ENCODE measurements around the gene PDLIM3.

The PDLIM3 gene

DNA sequence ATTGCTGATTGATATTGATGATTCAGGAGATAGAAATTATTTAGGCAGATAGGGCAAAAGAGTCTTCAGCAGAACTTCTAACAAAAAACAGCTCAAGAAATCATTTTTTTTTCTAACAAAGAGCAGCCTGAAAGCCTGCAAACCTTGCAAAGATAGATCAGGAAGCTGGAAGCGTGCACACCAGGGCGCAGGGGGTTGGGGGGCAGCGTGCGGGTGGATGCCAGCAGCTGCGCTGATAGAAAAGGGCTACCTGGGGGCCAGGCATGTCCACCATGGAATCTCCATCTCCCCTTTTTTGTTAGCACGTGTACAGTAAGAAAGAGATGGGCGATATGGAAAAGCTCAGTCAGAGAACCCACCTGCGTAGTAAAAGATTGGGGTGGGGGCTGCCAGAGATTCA lies 62.1 kb downstream of the PDLIM3 start:
- Histone ChIP-seq H3K4me3 (replicated peaks; ENCODE audit: insufficient read depth, low read length) (no peak overlapping the region), H3K27ac (replicated peaks) (no peak overlapping the region)
- TF ChIP-seq, protein P1, sequence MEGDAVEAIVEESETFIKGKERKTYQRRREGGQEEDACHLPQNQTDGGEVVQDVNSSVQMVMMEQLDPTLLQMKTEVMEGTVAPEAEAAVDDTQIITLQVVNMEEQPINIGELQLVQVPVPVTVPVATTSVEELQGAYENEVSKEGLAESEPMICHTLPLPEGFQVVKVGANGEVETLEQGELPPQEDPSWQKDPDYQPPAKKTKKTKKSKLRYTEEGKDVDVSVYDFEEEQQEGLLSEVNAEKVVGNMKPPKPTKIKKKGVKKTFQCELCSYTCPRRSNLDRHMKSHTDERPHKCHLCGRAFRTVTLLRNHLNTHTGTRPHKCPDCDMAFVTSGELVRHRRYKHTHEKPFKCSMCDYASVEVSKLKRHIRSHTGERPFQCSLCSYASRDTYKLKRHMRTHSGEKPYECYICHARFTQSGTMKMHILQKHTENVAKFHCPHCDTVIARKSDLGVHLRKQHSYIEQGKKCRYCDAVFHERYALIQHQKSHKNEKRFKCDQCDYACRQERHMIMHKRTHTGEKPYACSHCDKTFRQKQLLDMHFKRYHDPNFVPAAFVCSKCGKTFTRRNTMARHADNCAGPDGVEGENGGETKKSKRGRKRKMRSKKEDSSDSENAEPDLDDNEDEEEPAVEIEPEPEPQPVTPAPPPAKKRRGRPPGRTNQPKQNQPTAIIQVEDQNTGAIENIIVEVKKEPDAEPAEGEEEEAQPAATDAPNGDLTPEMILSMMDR (IDR thresholded peaks at IDR 0.05; ENCODE audit: insufficient read depth, low read length), result no peak

DNA sequence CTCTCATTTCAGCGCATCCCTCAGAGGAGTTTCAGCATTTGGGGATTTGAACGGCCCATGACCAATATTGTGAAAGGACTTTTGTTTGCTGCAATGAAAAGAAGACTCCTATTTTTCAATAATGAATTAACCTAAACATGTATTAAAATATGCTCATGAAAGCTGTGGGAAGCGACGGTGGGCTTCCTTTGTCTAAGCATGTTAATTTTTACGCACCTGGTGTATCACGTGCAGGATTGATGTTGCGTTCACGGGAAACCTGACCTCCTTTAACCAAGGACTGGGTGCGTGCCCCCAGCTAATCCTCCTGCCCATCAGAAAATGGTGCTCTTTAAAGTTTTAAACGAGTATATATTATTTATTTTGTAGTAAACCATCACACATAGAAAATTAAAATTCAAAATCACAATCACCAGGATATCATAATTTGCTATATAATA lies 63.2 kb downstream of the PDLIM3 start:
- Histone ChIP-seq H3K4me3 (replicated peaks; ENCODE audit: insufficient read depth, low read length) (no peak overlapping the region), H3K27ac (replicated peaks) (no peak overlapping the region), H3K27me3 (ENCODE audit: insufficient read depth, poor library complexity, severe bottlenecking) (peaks cover 25% of the 10 kb centered on the region)
- TF ChIP-seq, protein P2, sequence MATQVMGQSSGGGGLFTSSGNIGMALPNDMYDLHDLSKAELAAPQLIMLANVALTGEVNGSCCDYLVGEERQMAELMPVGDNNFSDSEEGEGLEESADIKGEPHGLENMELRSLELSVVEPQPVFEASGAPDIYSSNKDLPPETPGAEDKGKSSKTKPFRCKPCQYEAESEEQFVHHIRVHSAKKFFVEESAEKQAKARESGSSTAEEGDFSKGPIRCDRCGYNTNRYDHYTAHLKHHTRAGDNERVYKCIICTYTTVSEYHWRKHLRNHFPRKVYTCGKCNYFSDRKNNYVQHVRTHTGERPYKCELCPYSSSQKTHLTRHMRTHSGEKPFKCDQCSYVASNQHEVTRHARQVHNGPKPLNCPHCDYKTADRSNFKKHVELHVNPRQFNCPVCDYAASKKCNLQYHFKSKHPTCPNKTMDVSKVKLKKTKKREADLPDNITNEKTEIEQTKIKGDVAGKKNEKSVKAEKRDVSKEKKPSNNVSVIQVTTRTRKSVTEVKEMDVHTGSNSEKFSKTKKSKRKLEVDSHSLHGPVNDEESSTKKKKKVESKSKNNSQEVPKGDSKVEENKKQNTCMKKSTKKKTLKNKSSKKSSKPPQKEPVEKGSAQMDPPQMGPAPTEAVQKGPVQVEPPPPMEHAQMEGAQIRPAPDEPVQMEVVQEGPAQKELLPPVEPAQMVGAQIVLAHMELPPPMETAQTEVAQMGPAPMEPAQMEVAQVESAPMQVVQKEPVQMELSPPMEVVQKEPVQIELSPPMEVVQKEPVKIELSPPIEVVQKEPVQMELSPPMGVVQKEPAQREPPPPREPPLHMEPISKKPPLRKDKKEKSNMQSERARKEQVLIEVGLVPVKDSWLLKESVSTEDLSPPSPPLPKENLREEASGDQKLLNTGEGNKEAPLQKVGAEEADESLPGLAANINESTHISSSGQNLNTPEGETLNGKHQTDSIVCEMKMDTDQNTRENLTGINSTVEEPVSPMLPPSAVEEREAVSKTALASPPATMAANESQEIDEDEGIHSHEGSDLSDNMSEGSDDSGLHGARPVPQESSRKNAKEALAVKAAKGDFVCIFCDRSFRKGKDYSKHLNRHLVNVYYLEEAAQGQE (IDR thresholded peaks at IDR 0.05; ENCODE audit: insufficient replicate concordance, low read depth), result no peak
- TF ChIP-seq GABPA (IDR thresholded peaks at IDR 0.05; ENCODE audit: low read depth) (no peak), SPI1 (IDR thresholded peaks at IDR 0.05; ENCODE audit: borderline replicate concordance, low read depth) (no peak), POLR2AphosphoS5 (IDR thresholded peaks at IDR 0.05; ENCODE audit: low read depth) (no peak)
- TF ChIP-seq, protein P1 (IDR thresholded peaks at IDR 0.05; ENCODE audit: insufficient read depth, low read length), result no peak
- no peak for DNase-seq (ENCODE audit: low read depth in 1 of 2, low spot score in 1 of 2)

More for the DNA sequence above, 62.1 kb downstream of the PDLIM3 start:
- DNase-seq (ENCODE audit: low read depth in 1 of 2, low spot score in 1 of 2), result no peak
- peaks cover 24% of the 10 kb centered on the region for H3K27me3 ChIP-seq (ENCODE audit: insufficient read depth, poor library complexity, severe bottlenecking)

DNA sequence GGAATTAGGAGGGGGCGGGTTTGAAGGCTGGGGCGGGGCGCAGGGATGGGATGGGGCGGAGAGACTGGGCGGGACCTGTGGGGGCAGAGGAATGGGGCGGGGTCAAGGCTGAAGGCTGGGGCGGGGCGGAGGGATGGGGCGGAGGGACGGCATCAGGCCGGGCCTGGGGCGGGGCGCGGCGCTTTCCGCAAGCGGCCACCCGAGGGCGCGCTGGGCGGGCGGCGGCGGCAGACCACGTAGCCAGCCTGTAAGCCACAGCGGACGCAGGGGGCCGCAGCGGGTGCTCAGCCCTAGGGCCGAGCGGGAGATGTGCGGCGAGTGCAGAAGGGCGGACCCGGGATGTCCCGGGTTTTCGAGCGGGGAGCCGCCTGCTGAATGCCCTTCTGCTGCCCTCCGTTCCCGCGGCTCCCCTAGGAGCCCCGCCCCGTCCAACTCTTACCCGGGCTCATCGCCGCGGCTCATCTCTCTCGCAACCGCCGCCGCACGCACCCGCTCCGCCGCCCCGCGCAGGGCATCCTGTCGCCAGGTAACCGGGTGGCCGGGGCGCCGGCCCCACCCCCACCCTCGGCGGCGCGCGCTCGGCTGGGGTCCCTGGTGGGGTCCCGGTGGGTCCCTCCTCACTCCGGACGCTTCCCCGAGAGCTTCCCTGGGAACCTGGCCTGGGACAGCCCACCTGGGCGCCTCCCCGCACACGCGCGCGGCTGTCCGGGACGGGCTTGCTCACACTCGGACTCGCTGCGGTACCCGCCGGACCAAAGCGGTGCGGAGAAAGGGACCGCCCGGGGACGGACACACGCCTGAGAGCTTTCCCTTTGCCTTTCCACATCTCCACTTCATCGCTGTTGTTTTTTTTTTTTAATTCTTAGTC lies 63.8 kb downstream of the PDLIM3 start, which contains the start of gene CCDC110:
TSS of gene CCDC110 (minus strand) at position 499 of the 868 bp plus-strand sequence. CDS start at position 449, 50 bp downstream.
- TF ChIP-seq, protein P2 (IDR thresholded peaks at IDR 0.05; ENCODE audit: insufficient replicate concordance, low read depth), result no peak
- TF ChIP-seq, protein P1 (IDR thresholded peaks at IDR 0.05; ENCODE audit: insufficient read depth, low read length), result no peak
- TF ChIP-seq GABPA (IDR thresholded peaks at IDR 0.05; ENCODE audit: low read depth) (no peak), SPI1 (IDR thresholded peaks at IDR 0.05; ENCODE audit: borderline replicate concordance, low read depth) (no peak), POLR2AphosphoS5 (IDR thresholded peaks at IDR 0.05; ENCODE audit: low read depth) (no peak)
- Histone ChIP-seq H3K27me3 (ENCODE audit: insufficient read depth, poor library complexity, severe bottlenecking) (peaks cover 25% of the 10 kb centered on the region), H3K27ac (replicated peaks) (no peak within 1 kb of the TSS), H3K4me3 (replicated peaks; ENCODE audit: insufficient read depth, low read length) (peak within 1 kb of the TSS; percentile 49)
- peak; percentile 33 to 36 for DNase-seq (ENCODE audit: low read depth in 1 of 2, low spot score in 1 of 2)
